Measurements from ENCODE around the gene CD93.

GRCh38 chr20:23120261-23120660 is 34.1 kb upstream of the CD93 start:
- no peak for TF ChIP-seq SP1 (IDR thresholded peaks at IDR 0.05)
- TF ChIP-seq PKNOX1 (IDR thresholded peaks at IDR 0.05) = no peak
- TF ChIP-seq SUZ12 (IDR thresholded peaks at IDR 0.05) = no peak
- no peak for TF ChIP-seq L3MBTL2 (conservative IDR thresholded peaks at IDR 0.05)
- TF ChIP-seq ARNT (IDR thresholded peaks at IDR 0.05) = no peak
- TF ChIP-seq ELF4 (IDR thresholded peaks at IDR 0.05) = no peak
- no peak for TF ChIP-seq CTBP1 (IDR thresholded peaks at IDR 0.05; ENCODE audit: borderline replicate concordance)
- TF ChIP-seq FOXM1 (IDR thresholded peaks at IDR 0.05; ENCODE audit: borderline replicate concordance) = no peak

Measured in HEK293T (cell line).